GM18498 (cell line): ENCODE results near the gene MAPK1.
"Not testable (repeated sequence)": the region's sequence is repeated elsewhere in the genome, so short reads cannot be mapped to it uniquely, and the experiment has no call there.

Experiments used
- ATAC-seq: cut with Tn5 transposase; IDR thresholded peaks from one replicate; pipeline ENCODE4 v1.9.1; 2021; ENCODE audit warnings: mild to moderate bottlenecking, moderate library complexity; ENCODE audit not compliant: unreplicated experiment

The MAPK1 gene

GRCh38 chr22:21882754-21883333 lies 15.4 kb upstream of the MAPK1 start:
- not testable (repeated sequence) for ATAC-seq

GRCh38 chr22:21881841-21882753 lies 14.7 kb upstream of the MAPK1 start:
- ATAC-seq, result no peak

- no peak for ATAC-seq
Measured at GRCh38 chr22:21876486-21877176, 9.2 kb upstream of the MAPK1 start.

GRCh38 chr22:21874953-21875352 lies 7.5 kb upstream of the MAPK1 start:
- not testable (repeated sequence) for ATAC-seq

- no peak for ATAC-seq
Measured at GRCh38 chr22:21873619-21874018, 6.2 kb upstream of the MAPK1 start.

- ATAC-seq, result not testable (repeated sequence)
Measured at GRCh38 chr22:21872741-21873140, 5.3 kb upstream of the MAPK1 start.

GRCh38 chr22:21868651-21869050 lies 1.2 kb upstream of the MAPK1 start:
- no peak for ATAC-seq

GRCh38 chr22:21866833-21867527 lies 465 bp downstream of the MAPK1 start:
- peak; percentile 35 for ATAC-seq

- no peak for ATAC-seq
Measured at GRCh38 chr22:21865041-21865440, 2.4 kb downstream of the MAPK1 start.

GRCh38 chr22:21862386-21863245 lies 4.8 kb downstream of the MAPK1 start:
- no peak for ATAC-seq

GRCh38 chr22:21861851-21862250 lies 5.6 kb downstream of the MAPK1 start:
- ATAC-seq, result no peak

- no peak for ATAC-seq
Measured at GRCh38 chr22:21861264-21861848, 6.1 kb downstream of the MAPK1 start.

GRCh38 chr22:21860491-21861039 lies 6.9 kb downstream of the MAPK1 start:
- ATAC-seq, result no peak

- ATAC-seq, result no peak
Measured at GRCh38 chr22:21858025-21858764, 9.2 kb downstream of the MAPK1 start.

- ATAC-seq, result no peak
Measured at GRCh38 chr22:21857481-21857914, 9.9 kb downstream of the MAPK1 start.

- no peak for ATAC-seq
Measured at GRCh38 chr22:21856868-21857267, 10.6 kb downstream of the MAPK1 start.

GRCh38 chr22:21856197-21856596 lies 11.2 kb downstream of the MAPK1 start:
- no peak for ATAC-seq

- ATAC-seq, result no peak
Measured at GRCh38 chr22:21855676-21856075, 11.8 kb downstream of the MAPK1 start.

GRCh38 chr22:21850660-21851059 lies 16.8 kb downstream of the MAPK1 start:
- ATAC-seq, result no peak
